Measurements from ENCODE around the gene MYEOV.

- TF ChIP-seq CTCF (IDR thresholded peaks at IDR 0.05) (no peak), POLR2A (IDR thresholded peaks at IDR 0.05) (no peak), EP300 (IDR thresholded peaks at IDR 0.05) (no peak)
Observed at GRCh38 chr11:69253028-69253427, 40.9 kb upstream of the MYEOV start.
